K562 (cell line): Measurements from ENCODE around the gene HOXC5.

Source experiments
- BRCA1 ChIP-seq, 2 experiments: fragments of 450-650 bp in 1 of 2; sonication (generic) in 1 of 2; formaldehyde crosslinking in 1 of 2; IDR thresholded peaks; 2 replicates each; pipeline versions ENCODE4 v1.5.0 to v1.6.1; 2017 to 2020; ENCODE audit warnings: mild to moderate bottlenecking in 1 of 2, missing genetic modification reagents in 1 of 2
- CEBPZ ChIP-seq: fragments of 150-350 bp; IDR thresholded peaks from 2 replicates; pipeline ENCODE4 v1.6.1; 2014; ENCODE audit warnings: low read depth, mild to moderate bottlenecking, low read length, borderline replicate concordance
- CREB1 ChIP-seq, 2 experiments: sonication (generic) in 1 of 2; formaldehyde crosslinking in 1 of 2; IDR thresholded peaks; 2 replicates each; pipeline versions ENCODE4 v1.6.1 to v1.8.0; 2012 to 2022; ENCODE audit warnings: inconsistent platforms in 1 of 2, mild to moderate bottlenecking in 1 of 2, missing genetic modification reagents in 1 of 2, moderate library complexity in 1 of 2
- MAX ChIP-seq: sonication (generic); formaldehyde crosslinking; IDR thresholded peaks from 2 replicates; pipeline ENCODE4 v1.9.0; 2022; ENCODE audit warnings: mild to moderate bottlenecking, missing genetic modification reagents
- POLR2AphosphoS5 ChIP-seq: IDR thresholded peaks from 2 replicates; pipeline ENCODE4 v1.6.1; 2011; ENCODE audit warnings: mild to moderate bottlenecking, low read depth, low read length, moderate library complexity; ENCODE audit not compliant: control insufficient read depth, insufficient read depth
- RBM39 ChIP-seq: fragments of 200-400 bp; formaldehyde crosslinking; optimal IDR thresholded peaks from 2 replicates; pipeline ENCODE3; 2018; ENCODE audit warnings: low read depth, low read length
- SIN3B ChIP-seq: fragments of 450-650 bp; IDR thresholded peaks from 2 replicates; pipeline ENCODE4 v1.6.1; 2017; ENCODE audit warnings: low read depth, mild to moderate bottlenecking, moderate library complexity
- TBL1XR1 ChIP-seq, 2 experiments: IDR thresholded peaks; 2 replicates each; pipeline ENCODE4 v1.6.1; 2012; ENCODE audit warnings: improper control_type of control experiment in 2 of 2, low read length in 2 of 2, mild to moderate bottlenecking in 1 of 2
- TEAD4 ChIP-seq, 2 experiments: sonication (generic) in 1 of 2; formaldehyde crosslinking in 1 of 2; IDR thresholded peaks; 2 replicates each; pipeline versions ENCODE4 v1.6.1 to v1.8.0; 2012 to 2022; ENCODE audit warnings: borderline replicate concordance in 1 of 2, inconsistent platforms in 1 of 2, low read length in 1 of 2, mild to moderate bottlenecking in 1 of 2, missing genetic modification reagents in 1 of 2
- TF ChIP-seq, protein P1 (sequence below): fragments of 250-450 bp; sonication (Bioruptor Pico); IDR thresholded peaks from 2 replicates; pipeline ENCODE4 v1.8.0; 2021; ENCODE audit warnings: moderate library complexity, mild to moderate bottlenecking, inconsistent platforms
- TF ChIP-seq, protein P2 (sequence below): fragments of 450-650 bp; IDR thresholded peaks from 2 replicates; pipeline ENCODE4 v1.6.1; 2016
- TF ChIP-seq, protein P3 (sequence below), 3 experiments: IDR thresholded peaks in 2 of 3; conservative IDR thresholded peaks in 1 of 3; 2 replicates each; pipeline ENCODE4 v1.5.1; 2011 to 2012; ENCODE audit warnings: low read length in 3 of 3, mild to moderate bottlenecking in 3 of 3, control low read depth in 2 of 3, improper control_type of control experiment in 1 of 3, inconsistent platforms in 1 of 3, low read depth in 1 of 3, mixed read lengths in 1 of 3, moderate library complexity in 1 of 3; ENCODE audit not compliant: insufficient read depth in 2 of 3

- no peak for TF ChIP-seq CEBPZ
- no peak for TF ChIP-seq CREB1 (IDR thresholded peaks at IDR 0.05)
- no peak for TF ChIP-seq CREB1 (CRISPR knock-in tag; IDR thresholded peaks at IDR 0.05)
- TF ChIP-seq SIN3B, result no peak
- TF ChIP-seq BRCA1 (IDR thresholded peaks at IDR 0.05), result no peak
- TF ChIP-seq BRCA1 (CRISPR knock-in tag; IDR thresholded peaks at IDR 0.05), result no peak
- no peak for TF ChIP-seq POLR2AphosphoS5
- TF ChIP-seq RBM39, result no peak
- TF ChIP-seq TEAD4 (IDR thresholded peaks at IDR 0.05; ENCODE audit: low read length), result no peak
- no peak for TF ChIP-seq TEAD4 (CRISPR knock-in tag; IDR thresholded peaks at IDR 0.05; ENCODE audit: borderline replicate concordance)
- TF ChIP-seq MAX, result no peak
- TF ChIP-seq, protein P1, sequence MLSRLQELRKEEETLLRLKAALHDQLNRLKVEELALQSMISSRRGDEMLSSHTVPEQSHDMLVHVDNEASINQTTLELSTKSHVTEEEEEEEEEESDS (CRISPR knock-in tag), result no peak
- TF ChIP-seq, protein P2, sequence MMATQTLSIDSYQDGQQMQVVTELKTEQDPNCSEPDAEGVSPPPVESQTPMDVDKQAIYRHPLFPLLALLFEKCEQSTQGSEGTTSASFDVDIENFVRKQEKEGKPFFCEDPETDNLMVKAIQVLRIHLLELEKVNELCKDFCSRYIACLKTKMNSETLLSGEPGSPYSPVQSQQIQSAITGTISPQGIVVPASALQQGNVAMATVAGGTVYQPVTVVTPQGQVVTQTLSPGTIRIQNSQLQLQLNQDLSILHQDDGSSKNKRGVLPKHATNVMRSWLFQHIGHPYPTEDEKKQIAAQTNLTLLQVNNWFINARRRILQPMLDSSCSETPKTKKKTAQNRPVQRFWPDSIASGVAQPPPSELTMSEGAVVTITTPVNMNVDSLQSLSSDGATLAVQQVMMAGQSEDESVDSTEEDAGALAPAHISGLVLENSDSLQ, result no peak
- TF ChIP-seq, protein P3, sequence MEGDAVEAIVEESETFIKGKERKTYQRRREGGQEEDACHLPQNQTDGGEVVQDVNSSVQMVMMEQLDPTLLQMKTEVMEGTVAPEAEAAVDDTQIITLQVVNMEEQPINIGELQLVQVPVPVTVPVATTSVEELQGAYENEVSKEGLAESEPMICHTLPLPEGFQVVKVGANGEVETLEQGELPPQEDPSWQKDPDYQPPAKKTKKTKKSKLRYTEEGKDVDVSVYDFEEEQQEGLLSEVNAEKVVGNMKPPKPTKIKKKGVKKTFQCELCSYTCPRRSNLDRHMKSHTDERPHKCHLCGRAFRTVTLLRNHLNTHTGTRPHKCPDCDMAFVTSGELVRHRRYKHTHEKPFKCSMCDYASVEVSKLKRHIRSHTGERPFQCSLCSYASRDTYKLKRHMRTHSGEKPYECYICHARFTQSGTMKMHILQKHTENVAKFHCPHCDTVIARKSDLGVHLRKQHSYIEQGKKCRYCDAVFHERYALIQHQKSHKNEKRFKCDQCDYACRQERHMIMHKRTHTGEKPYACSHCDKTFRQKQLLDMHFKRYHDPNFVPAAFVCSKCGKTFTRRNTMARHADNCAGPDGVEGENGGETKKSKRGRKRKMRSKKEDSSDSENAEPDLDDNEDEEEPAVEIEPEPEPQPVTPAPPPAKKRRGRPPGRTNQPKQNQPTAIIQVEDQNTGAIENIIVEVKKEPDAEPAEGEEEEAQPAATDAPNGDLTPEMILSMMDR (IDR thresholded peaks at IDR 0.05 in 2 of 3, conservative IDR thresholded peaks at IDR 0.05 in 1 of 3; ENCODE audit: insufficient read depth in 2 of 3, low read depth in 1 of 3, low read length in 3 of 3), result no peak
- no peak for TF ChIP-seq TBL1XR1 (IDR thresholded peaks at IDR 0.05; ENCODE audit: low read length in 2 of 2)
Observed at GRCh38 chr12:54060174-54060974, 27.5 kb downstream of the HOXC5 start.
